GM12878 (cell line): Measurements from ENCODE around the gene OGFR. TPM values are rescaled to one million over a fixed set of nuclear protein-coding genes. Genes with fewer than 3 reads are reported as not detected.
"Not testable (repeated sequence)": the region's sequence is repeated elsewhere in the genome, so short reads cannot be mapped to it uniquely, and the experiment has no call there.

Experiments
- ATAC-seq: fragments of 200-7000 bp; cut with Tn5 transposase; 3 replicates; pipeline ENCODE4 v1.9.1; 2020; ENCODE audit warnings: mild to moderate bottlenecking, moderate library complexity
- BruUV-seq: library from RNA; stranded (reverse); fragments of 400-500 nt; replicated peaks from 2 replicates; lab custom pipeline; 2021; lab: Mats Ljungman, UMichigan
- CTCF ChIA-PET: fragments of 300-600 bp; sonication (Branson Sonifier 250); formaldehyde crosslinking; extraction: SDS; loops from one replicate; lab custom pipeline; 2021; ENCODE audit warnings: inconsistent platforms; lab: Yijun Ruan, JAX
- POLR2A ChIA-PET: fragments of 350-600 bp; formaldehyde crosslinking; extraction: SDS; loops from one replicate; lab custom pipeline; 2021; ENCODE audit warnings: inconsistent platforms; lab: Charles Lee
- RAD21 ChIA-PET: fragments of 300-600 bp; sonication (Branson Sonifier 250); formaldehyde crosslinking; loops from one replicate; lab custom pipeline; 2023; ENCODE audit warnings: antibody characterized with exemption; ENCODE audit not compliant: unreplicated experiment; lab: Charles Lee
- SMC1A ChIA-PET: fragments of 300-600 bp; sonication (Branson Sonifier 250); formaldehyde crosslinking; loops from one replicate; lab custom pipeline; 2023; ENCODE audit not compliant: unreplicated experiment, uncharacterized antibody; lab: Charles Lee
- DNase-seq: peaks from one replicate; pipeline ENCODE4 v3.0.0-alpha.2; 2011; ENCODE audit warnings: low read depth, low spot score
- FAIRE-seq: peaks from 3 replicates; lab custom pipeline; 2011; peaks lifted over from hg19 to GRCh38; lab: Jason Lieb, UNC
- H2AFZ ChIP-seq: 2 replicates; pipeline ENCODE4 v1.6.0; 2011; ENCODE audit warnings: low read depth, low read length, control low read depth; ENCODE audit not compliant: control insufficient read depth
- H3K27ac ChIP-seq: 2 replicates; pipeline ENCODE4 v1.5.1; 2011; ENCODE audit warnings: control low read depth; ENCODE audit not compliant: control insufficient read depth, insufficient read depth
- H3K27me3 ChIP-seq, 2 experiments: replicated peaks in 1 of 2; 2 replicates each; pipeline versions ENCODE4 v1.6.0 to v1.6.1; 2011; ENCODE audit warnings: low read length in 1 of 2; ENCODE audit not compliant: control insufficient read depth in 2 of 2, insufficient read depth in 2 of 2
- H3K36me3 ChIP-seq, 2 experiments: 2 replicates each; pipeline ENCODE4 v1.5.1; 2011; ENCODE audit warnings: low read length in 1 of 2; ENCODE audit not compliant: control insufficient read depth in 2 of 2, insufficient read depth in 2 of 2
- H3K4me1 ChIP-seq: 2 replicates; pipeline ENCODE4 v1.6.1; 2011; ENCODE audit warnings: mild to moderate bottlenecking, low read length, moderate library complexity, mixed read lengths; ENCODE audit not compliant: control insufficient read depth, insufficient read depth
- H3K4me2 ChIP-seq: 2 replicates; pipeline ENCODE4 v1.6.0; 2011; ENCODE audit warnings: control low read depth; ENCODE audit not compliant: control insufficient read depth, insufficient read depth
- H3K4me3 ChIP-seq: fragments of 200-600 bp; sonication (generic); 2 replicates; pipeline ENCODE4 v1.5.1; 2016
- H3K79me2 ChIP-seq: 2 replicates; pipeline ENCODE4 v1.6.0; 2011; ENCODE audit warnings: low read length; ENCODE audit not compliant: control insufficient read depth, insufficient read depth
- H3K9ac ChIP-seq: 2 replicates; pipeline ENCODE4 v1.8.0; 2011; ENCODE audit warnings: low read length, control low read depth, mixed read lengths; ENCODE audit not compliant: control insufficient read depth, insufficient read depth
- H3K9me3 ChIP-seq: replicated peaks from 3 replicates; pipeline ENCODE4 v1.5.1; 2011; ENCODE audit warnings: mild to moderate bottlenecking, low read length; ENCODE audit not compliant: control insufficient read depth, insufficient read depth
- H4K20me1 ChIP-seq: 2 replicates; pipeline ENCODE4 v1.6.0; 2011; ENCODE audit not compliant: control insufficient read depth, insufficient read depth
- CBX3 ChIP-seq: fragments of 200-600 bp; sonication (generic); IDR thresholded peaks from 2 replicates; pipeline ENCODE4 v1.6.1; 2016; ENCODE audit warnings: low read depth, borderline replicate concordance
- CEBPB ChIP-seq, 2 experiments: fragments of 150-350 bp in 1 of 2; IDR thresholded peaks; 2 replicates each; pipeline ENCODE4 v1.6.1; 2012 to 2014; ENCODE audit warnings: low read depth in 2 of 2, low read length in 2 of 2, borderline replicate concordance in 1 of 2, inconsistent platforms in 1 of 2
- GATAD2B ChIP-seq: fragments of 450-650 bp; conservative IDR thresholded peaks from 2 replicates; pipeline ENCODE4 v1.6.1; 2017; ENCODE audit warnings: low read depth, mild to moderate bottlenecking, moderate library complexity
- NFYB ChIP-seq: IDR thresholded peaks from 2 replicates; pipeline ENCODE4 v1.6.1; 2011; ENCODE audit warnings: low read depth, mild to moderate bottlenecking, low read length, improper control_type of control experiment, moderate library complexity; ENCODE audit not compliant: insufficient read depth
- WGBS: methylation state at CpG from one replicate; pipeline ENCODE4 v1.1.6; 2016; ENCODE audit warnings: low lambda C conversion rate; ENCODE audit not compliant: insufficient replicate concordance, insufficient coverage; ENCODE audit errors: missing lambda C conversion rate; 5-methylcytosine and 5-hydroxymethylcytosine counted together
- in situ Hi-C: fragments of 300-500 bp; cut with MboI; formaldehyde crosslinking; loops from 9 replicates; pipeline ENCODE4 v1.14.3; 2018; ENCODE audit warnings: mixed read lengths
- intact Hi-C: fragments of 100-400 bp; cut with micrococcal nuclease; formaldehyde crosslinking; loops from one replicate; pipeline ENCODE4 v1.14.2; 2022; ENCODE audit not compliant: unreplicated experiment
- polyA plus RNA-seq, 11 experiments: library from polyadenylated mRNA; depleted of rRNA in 4 of 11; unstranded in 6 of 11; stranded (reverse) in 5 of 11; fragments of >200 nt; fragmentation: Nextera tagmentation in 4 of 11; fragmentation: Illumina TruSeq in 1 of 11; extraction: Ambion mirVana in 4 of 11; extraction: Trizol in 1 of 11; gene quantifications; 1 replicate in 1 of 11; 2 replicates in 10 of 11; pipeline versions ENCODE4 v1.2.1 to v1.2.3, GENCODE V29; 2011 to 2016; ENCODE audit warnings: inconsistent platforms in 2 of 11, missing spikeins in 2 of 11, low read depth in 1 of 11
- total RNA-seq, 4 experiments: library from RNA; depleted of rRNA in 3 of 4; stranded (reverse); fragments of >200 nt in 3 of 4; fragmentation: Illumina TruSeq in 1 of 4; extraction: Trizol in 1 of 4; gene quantifications; 2 replicates each; pipeline versions ENCODE4 v1.2.1 to v1.2.3, GENCODE V29; 2013 to 2021
- TF ChIP-seq, protein P1 (sequence below): IDR thresholded peaks from 2 replicates; pipeline ENCODE4 v1.6.1; 2012; ENCODE audit warnings: mild to moderate bottlenecking, low read depth, low read length

OGFR gene
- total and polyA plus RNA-seq, 10 of the 15 experiments (the other 5 are each of a cell fraction or from before 2014, with no cell fraction given): 0.72 to 62.1 (median 27.3) TPM

DNA sequence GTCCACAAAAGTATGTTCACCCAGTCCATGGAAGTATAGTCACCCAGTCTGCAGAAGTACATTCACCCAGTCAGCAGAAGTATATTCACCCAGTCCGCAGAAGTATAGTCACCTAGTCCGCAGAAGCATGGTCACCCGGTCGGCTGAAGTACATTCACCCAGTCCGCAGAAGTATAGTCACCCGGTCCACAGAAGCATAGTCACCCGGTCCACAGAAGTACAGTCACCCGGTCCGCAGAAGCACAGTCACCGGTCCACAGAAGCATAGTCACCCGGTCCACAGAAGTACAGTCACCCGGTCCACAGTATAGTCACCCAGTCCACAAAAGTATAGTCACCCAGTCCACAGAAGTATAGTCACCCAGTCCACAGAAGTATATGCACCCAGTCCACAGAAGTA lies 48.2 kb downstream of the OGFR start (continued):
- TF ChIP-seq, protein P1, sequence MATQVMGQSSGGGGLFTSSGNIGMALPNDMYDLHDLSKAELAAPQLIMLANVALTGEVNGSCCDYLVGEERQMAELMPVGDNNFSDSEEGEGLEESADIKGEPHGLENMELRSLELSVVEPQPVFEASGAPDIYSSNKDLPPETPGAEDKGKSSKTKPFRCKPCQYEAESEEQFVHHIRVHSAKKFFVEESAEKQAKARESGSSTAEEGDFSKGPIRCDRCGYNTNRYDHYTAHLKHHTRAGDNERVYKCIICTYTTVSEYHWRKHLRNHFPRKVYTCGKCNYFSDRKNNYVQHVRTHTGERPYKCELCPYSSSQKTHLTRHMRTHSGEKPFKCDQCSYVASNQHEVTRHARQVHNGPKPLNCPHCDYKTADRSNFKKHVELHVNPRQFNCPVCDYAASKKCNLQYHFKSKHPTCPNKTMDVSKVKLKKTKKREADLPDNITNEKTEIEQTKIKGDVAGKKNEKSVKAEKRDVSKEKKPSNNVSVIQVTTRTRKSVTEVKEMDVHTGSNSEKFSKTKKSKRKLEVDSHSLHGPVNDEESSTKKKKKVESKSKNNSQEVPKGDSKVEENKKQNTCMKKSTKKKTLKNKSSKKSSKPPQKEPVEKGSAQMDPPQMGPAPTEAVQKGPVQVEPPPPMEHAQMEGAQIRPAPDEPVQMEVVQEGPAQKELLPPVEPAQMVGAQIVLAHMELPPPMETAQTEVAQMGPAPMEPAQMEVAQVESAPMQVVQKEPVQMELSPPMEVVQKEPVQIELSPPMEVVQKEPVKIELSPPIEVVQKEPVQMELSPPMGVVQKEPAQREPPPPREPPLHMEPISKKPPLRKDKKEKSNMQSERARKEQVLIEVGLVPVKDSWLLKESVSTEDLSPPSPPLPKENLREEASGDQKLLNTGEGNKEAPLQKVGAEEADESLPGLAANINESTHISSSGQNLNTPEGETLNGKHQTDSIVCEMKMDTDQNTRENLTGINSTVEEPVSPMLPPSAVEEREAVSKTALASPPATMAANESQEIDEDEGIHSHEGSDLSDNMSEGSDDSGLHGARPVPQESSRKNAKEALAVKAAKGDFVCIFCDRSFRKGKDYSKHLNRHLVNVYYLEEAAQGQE: no peak
- TF ChIP-seq NFYB (no peak), GATAD2B (no peak), CBX3 (no peak), CEBPB (IDR thresholded peaks at IDR 0.05; ENCODE audit: borderline replicate concordance in 1 of 2, low read depth in 2 of 2, low read length in 2 of 2) (no peak)

DNA sequence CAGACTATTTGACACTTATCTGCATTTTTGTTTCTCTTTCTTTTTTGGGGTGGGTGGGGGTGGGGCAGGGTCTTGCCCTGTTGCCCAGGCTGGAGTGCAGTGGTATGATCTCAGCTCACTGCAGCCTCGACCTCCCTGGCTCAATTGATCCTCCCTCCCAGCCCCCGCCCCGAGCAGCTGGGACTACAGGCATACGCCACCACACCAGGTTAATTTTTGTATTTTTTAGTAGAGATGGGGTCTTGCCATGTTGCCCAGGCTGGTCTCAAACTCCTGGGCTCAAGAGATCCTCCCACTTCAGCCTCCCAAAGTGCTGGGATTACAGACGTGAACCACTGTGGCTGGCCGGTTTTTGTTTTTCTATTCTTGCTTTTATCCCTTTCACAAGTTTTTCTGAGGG lies 48.7 kb downstream of the OGFR start:
- CTCF ChIA-PET, H3K36me3 ChIP-seq, H3K27me3 ChIP-seq, SMC1A ChIA-PET, H3K9me3 ChIP-seq, H2AFZ ChIP-seq, intact Hi-C loops, POLR2A ChIA-PET, FAIRE-seq, BruUV-seq, H3K27ac ChIP-seq, H3K79me2 ChIP-seq, H3K4me2 ChIP-seq, RAD21 ChIA-PET, H3K4me1 ChIP-seq, ATAC-seq, H3K9ac ChIP-seq, H3K4me3 ChIP-seq, DNase-seq, H4K20me1 ChIP-seq, in situ Hi-C loops: not testable (repeated sequence)
- WGBS: 61% methylated on average over 3 of the region's 6 CpGs
